Measurements from ENCODE around the gene DYNLT1. TPM values are rescaled to one million over a fixed set of nuclear protein-coding genes. Genes with fewer than 3 reads are reported as not detected.

DYNLT1 gene
- total and polyA plus RNA-seq, 9 of the 15 experiments (the other 6 are each of a cell fraction or from before 2014, with no cell fraction given): 42.2 to 583 (median 127) TPM

DNA sequence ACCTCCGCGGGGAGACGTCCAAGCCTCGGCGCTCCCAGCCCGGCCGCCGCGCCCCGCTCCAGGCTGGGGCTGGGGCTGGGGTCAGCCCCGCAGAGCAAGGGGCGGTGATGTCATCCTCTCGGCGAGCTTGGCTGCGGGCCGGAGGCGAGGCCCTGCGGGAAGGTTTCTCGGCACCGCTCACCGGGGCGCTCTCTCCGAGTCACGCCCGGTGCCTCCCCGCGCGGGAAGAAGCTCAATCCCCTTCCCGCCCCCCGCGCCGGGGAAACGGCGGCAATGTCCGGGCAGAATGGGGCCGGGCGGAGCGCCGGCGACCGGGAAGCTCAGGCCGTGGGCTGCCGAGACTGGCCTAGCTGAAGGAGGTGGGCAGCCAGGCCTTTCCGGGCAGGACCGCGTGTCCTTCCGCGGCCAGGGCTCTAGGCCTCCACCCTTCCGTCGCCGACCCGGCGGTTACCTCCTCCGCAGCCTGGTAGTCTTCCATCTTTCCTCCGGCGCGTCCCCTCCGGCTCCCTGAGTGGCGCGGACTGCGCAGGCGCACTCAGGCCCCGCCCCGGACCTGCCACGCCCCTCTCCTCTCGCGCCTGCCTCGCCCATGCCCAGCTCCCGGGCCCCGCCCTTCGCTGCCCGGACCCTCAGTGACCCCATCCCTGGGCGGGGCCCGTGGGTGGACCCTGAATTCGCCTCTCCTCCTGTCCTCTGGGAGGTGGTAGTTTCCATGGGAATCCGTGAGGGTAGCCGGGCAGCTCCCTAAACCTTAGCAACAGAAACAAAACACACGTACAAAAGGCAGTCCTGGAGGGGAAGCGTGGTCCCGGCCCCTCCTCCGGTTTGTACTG, at the start of gene DYNLT1 (continued):
- TF ChIP-seq, protein P1, sequence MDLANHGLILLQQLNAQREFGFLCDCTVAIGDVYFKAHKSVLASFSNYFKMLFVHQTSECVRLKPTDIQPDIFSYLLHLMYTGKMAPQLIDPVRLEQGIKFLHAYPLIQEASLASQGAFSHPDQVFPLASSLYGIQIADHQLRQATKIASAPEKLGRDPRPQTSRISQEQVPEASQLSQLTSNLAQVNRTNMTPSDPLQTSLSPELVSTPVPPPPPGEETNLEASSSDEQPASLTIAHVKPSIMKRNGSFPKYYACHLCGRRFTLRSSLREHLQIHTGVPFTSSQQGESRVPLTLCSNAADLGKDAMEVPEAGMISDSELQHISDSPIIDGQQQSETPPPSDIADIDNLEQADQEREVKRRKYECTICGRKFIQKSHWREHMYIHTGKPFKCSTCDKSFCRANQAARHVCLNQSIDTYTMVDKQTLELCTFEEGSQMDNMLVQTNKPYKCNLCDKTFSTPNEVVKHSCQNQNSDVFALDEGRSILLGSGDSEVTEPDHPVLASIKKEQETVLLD (IDR thresholded peaks at IDR 0.05): peak; percentile 73
- TF ChIP-seq, protein P2, sequence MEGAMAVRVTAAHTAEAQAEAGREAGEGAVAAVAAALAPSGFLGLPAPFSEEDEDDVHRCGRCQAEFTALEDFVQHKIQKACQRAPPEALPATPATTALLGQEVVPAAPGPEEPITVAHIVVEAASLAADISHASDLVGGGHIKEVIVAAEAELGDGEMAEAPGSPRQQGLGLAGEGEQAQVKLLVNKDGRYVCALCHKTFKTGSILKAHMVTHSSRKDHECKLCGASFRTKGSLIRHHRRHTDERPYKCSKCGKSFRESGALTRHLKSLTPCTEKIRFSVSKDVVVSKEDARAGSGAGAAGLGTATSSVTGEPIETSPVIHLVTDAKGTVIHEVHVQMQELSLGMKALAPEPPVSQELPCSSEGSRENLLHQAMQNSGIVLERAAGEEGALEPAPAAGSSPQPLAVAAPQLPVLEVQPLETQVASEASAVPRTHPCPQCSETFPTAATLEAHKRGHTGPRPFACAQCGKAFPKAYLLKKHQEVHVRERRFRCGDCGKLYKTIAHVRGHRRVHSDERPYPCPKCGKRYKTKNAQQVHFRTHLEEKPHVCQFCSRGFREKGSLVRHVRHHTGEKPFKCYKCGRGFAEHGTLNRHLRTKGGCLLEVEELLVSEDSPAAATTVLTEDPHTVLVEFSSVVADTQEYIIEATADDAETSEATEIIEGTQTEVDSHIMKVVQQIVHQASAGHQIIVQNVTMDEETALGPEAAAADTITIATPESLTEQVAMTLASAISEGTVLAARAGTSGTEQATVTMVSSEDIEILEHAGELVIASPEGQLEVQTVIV (CRISPR knock-in tag; IDR thresholded peaks at IDR 0.05; ENCODE audit: borderline replicate concordance): no peak
- TF ChIP-seq GATAD2A (IDR thresholded peaks at IDR 0.05) (0 out of 2 replicates have a peak, but pooled peaks have one; percentile 17), TAL1 (IDR thresholded peaks at IDR 0.05) (no peak), NR3C1 (CRISPR knock-in tag; IDR thresholded peaks at IDR 0.05) (peak; percentile 84; the same call in 1 of the 2 replicates), ZNF24 (IDR thresholded peaks at IDR 0.05) (no peak), RNF2 (IDR thresholded peaks at IDR 0.05) (peak; percentile 85), PML (IDR thresholded peaks at IDR 0.05; ENCODE audit: low read length) (peak; percentile 88; the same call in 1 of the 2 replicates), TFAM (CRISPR knock-in tag; conservative IDR thresholded peaks at IDR 0.05) (no peak), ZNF780A (CRISPR knock-in tag; IDR thresholded peaks at IDR 0.05) (no peak), NR1H2 (CRISPR knock-in tag; IDR thresholded peaks at IDR 0.05) (no peak), BMI1 (IDR thresholded peaks at IDR 0.05; ENCODE audit: low read length) (no peak)
- TF ChIP-seq, protein P3, sequence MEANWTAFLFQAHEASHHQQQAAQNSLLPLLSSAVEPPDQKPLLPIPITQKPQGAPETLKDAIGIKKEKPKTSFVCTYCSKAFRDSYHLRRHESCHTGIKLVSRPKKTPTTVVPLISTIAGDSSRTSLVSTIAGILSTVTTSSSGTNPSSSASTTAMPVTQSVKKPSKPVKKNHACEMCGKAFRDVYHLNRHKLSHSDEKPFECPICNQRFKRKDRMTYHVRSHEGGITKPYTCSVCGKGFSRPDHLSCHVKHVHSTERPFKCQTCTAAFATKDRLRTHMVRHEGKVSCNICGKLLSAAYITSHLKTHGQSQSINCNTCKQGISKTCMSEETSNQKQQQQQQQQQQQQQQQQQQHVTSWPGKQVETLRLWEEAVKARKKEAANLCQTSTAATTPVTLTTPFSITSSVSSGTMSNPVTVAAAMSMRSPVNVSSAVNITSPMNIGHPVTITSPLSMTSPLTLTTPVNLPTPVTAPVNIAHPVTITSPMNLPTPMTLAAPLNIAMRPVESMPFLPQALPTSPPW (CRISPR knock-in tag; IDR thresholded peaks at IDR 0.05): peak; percentile 81
- TF ChIP-seq, protein P4, sequence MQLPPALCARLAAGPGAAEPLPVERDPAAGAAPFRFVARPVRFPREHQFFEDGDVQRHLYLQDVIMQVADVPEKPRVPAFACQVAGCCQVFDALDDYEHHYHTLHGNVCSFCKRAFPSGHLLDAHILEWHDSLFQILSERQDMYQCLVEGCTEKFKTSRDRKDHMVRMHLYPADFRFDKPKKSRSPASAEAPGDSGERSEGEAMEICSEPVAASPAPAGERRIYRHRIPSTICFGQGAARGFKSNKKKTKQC (CRISPR knock-in tag; IDR thresholded peaks at IDR 0.05): peak; percentile 94
- TF ChIP-seq, protein P5, sequence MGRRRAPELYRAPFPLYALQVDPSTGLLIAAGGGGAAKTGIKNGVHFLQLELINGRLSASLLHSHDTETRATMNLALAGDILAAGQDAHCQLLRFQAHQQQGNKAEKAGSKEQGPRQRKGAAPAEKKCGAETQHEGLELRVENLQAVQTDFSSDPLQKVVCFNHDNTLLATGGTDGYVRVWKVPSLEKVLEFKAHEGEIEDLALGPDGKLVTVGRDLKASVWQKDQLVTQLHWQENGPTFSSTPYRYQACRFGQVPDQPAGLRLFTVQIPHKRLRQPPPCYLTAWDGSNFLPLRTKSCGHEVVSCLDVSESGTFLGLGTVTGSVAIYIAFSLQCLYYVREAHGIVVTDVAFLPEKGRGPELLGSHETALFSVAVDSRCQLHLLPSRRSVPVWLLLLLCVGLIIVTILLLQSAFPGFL (CRISPR knock-in tag; IDR thresholded peaks at IDR 0.05): no peak
- TF ChIP-seq, protein P6, sequence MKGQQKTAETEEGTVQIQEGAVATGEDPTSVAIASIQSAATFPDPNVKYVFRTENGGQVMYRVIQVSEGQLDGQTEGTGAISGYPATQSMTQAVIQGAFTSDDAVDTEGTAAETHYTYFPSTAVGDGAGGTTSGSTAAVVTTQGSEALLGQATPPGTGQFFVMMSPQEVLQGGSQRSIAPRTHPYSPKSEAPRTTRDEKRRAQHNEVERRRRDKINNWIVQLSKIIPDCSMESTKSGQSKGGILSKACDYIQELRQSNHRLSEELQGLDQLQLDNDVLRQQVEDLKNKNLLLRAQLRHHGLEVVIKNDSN (CRISPR knock-in tag; IDR thresholded peaks at IDR 0.05): 0 out of 2 replicates have a peak, but pooled peaks have one; percentile 23
- TF ChIP-seq, protein P7, sequence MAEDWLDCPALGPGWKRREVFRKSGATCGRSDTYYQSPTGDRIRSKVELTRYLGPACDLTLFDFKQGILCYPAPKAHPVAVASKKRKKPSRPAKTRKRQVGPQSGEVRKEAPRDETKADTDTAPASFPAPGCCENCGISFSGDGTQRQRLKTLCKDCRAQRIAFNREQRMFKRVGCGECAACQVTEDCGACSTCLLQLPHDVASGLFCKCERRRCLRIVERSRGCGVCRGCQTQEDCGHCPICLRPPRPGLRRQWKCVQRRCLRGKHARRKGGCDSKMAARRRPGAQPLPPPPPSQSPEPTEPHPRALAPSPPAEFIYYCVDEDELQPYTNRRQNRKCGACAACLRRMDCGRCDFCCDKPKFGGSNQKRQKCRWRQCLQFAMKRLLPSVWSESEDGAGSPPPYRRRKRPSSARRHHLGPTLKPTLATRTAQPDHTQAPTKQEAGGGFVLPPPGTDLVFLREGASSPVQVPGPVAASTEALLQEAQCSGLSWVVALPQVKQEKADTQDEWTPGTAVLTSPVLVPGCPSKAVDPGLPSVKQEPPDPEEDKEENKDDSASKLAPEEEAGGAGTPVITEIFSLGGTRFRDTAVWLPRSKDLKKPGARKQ (CRISPR knock-in tag; IDR thresholded peaks at IDR 0.05): no peak
